GM21576 (cell line): ENCODE measurements around the gene MMP11.
A peak's percentile ranks its signal among the peaks of the same experiment; 100 is the strongest.
"Not testable (repeated sequence)": the region's sequence is repeated elsewhere in the genome, so short reads cannot be mapped to it uniquely, and the experiment has no call there.

Experiments
- ATAC-seq: cut with Tn5 transposase; IDR thresholded peaks from one replicate; pipeline ENCODE4 v1.9.1; 2021; ENCODE audit warnings: mild to moderate bottlenecking, moderate library complexity; ENCODE audit not compliant: unreplicated experiment

The MMP11 gene, protein sequence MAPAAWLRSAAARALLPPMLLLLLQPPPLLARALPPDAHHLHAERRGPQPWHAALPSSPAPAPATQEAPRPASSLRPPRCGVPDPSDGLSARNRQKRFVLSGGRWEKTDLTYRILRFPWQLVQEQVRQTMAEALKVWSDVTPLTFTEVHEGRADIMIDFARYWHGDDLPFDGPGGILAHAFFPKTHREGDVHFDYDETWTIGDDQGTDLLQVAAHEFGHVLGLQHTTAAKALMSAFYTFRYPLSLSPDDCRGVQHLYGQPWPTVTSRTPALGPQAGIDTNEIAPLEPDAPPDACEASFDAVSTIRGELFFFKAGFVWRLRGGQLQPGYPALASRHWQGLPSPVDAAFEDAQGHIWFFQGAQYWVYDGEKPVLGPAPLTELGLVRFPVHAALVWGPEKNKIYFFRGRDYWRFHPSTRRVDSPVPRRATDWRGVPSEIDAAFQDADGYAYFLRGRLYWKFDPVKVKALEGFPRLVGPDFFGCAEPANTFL

DNA sequence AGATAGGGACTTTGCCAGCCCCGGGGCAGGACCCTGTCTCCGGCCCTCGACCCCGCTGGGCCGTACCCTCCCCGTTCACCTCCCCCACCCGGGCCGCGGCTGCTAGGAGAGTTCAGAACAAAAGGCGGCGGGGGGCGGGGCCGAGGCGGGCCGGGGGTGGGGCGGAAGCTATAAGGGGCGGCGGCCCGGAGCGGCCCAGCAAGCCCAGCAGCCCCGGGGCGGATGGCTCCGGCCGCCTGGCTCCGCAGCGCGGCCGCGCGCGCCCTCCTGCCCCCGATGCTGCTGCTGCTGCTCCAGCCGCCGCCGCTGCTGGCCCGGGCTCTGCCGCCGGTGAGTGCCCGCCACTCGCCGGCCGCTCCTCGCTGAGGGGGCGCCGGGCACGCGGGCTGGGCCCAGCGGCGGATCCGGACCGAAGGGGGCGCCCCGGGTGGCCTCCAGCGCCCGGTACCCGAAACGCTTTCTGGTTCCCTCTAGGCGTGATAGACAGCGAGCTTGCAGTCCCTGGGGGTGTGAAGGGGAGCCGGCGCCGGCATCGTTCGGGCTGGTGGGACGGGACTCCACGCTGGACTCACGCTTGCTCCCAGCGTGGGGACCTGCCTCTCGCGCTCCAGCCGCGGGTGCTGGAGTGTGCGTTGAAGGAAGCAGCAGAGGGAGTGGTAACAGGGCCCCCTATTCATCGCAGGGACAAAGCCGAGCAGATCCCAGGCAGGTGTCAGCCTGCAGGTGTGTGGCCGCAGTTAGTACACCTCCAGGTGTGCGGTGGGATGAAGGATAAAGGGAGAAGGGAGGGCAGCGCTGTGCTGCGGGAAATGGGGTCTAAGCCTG is at the start of gene MMP11:
TSS of gene MMP11 (plus strand) at position 201 of the 825 bp plus-strand sequence. CDS start at position 223, 22 bp downstream.
- ATAC-seq = no peak

GRCh38 chr22:23728108-23728507 is 44.5 kb upstream of the MMP11 start:
- ATAC-seq = not testable (repeated sequence)

GRCh38 chr22:23737696-23738095 is 35.0 kb upstream of the MMP11 start:
- ATAC-seq = no peak

GRCh38 chr22:23742505-23743264 is 30.0 kb upstream of the MMP11 start:
- ATAC-seq = no peak

DNA sequence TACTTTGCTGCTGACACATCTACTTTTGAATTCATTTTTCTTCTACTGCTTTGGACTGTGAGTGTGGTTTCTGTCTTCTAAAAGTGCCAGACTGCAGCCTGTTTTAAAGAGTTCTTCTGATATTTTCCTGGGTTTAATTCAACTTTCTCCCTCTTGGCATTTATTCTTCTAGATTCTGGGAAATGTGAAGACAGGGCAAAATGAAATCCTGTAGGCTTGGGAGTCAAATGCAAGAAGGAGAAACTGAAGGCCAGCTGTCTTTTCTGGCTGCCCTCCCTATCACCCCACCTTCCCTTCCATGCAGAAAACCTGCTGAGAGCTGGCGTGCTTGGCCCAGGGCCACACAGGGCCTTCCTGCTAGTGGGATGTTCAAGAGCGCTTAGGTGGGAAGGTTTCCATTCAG is 29.3 kb upstream of the MMP11 start:
- ATAC-seq = no peak

DNA sequence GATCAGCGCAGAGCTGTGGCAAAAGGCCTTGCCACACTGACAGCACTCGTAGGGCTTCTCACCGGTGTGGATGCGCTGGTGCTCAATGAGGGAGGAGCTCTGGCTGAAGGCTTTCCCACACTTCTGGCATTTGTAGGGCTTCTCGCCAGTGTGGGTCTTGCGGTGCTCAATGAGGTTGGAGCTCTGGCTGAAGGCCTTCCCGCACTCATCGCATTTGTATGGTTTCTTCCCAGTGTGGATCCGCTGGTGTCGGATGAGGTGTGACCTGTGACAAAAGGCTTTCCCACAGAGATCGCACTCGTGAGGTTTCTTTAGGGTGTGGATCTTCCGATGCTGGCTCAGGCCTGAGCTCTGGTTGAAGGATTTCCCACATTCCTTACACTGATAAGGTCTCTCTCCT is 28.6 kb upstream of the MMP11 start:
- ATAC-seq = no peak

- ATAC-seq = no peak
Observed at GRCh38 chr22:23744485-23744884, 28.2 kb upstream of the MMP11 start.

GRCh38 chr22:23745791-23746190 is 26.9 kb upstream of the MMP11 start:
- ATAC-seq = no peak

- no peak for ATAC-seq
Observed at GRCh38 chr22:23749841-23750301, 22.8 kb upstream of the MMP11 start.

- no peak for ATAC-seq
Observed at GRCh38 chr22:23750367-23750713, 22.3 kb upstream of the MMP11 start.

GRCh38 chr22:23750714-23751440 is 21.8 kb upstream of the MMP11 start, which contains the start of gene ZNF70:
TSS of gene ZNF70 (minus strand) at chr22:23751112. CDS start at chr22:23745140, 5,972 bp downstream.
- ATAC-seq = peak; percentile 50

DNA sequence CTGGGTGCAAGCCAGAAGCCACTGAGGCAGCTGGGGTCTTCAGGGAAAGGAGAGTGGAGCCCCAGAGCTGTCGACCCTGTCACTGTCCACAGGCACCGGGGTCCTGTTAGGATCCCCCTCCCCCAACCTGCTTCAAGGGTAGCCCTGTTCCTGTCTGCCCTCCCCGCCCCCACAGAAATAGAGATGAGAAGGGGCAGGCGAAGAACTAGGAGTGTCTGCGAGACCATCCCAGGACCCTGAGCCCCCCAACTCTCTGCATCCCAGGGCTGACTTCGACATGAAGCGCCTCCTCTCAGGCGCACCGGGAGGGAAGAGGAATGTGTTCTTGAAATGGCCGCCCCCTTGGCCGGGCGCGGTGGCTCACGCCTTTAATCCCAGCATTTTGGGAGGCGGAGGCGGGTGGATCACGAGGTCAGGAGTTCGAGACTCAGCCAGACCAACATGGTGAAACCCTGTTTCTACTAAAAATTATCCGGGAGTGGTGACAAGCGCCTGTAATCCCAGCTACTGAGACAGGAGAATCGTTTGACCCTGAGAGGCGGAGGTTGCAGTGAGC is 21.1 kb upstream of the MMP11 start:
- ATAC-seq = peak; percentile 8

- ATAC-seq = peak; percentile 39
Observed at GRCh38 chr22:23752090-23752691, 20.5 kb upstream of the MMP11 start.

GRCh38 chr22:23752750-23753149 is 19.9 kb upstream of the MMP11 start:
- no peak for ATAC-seq

DNA sequence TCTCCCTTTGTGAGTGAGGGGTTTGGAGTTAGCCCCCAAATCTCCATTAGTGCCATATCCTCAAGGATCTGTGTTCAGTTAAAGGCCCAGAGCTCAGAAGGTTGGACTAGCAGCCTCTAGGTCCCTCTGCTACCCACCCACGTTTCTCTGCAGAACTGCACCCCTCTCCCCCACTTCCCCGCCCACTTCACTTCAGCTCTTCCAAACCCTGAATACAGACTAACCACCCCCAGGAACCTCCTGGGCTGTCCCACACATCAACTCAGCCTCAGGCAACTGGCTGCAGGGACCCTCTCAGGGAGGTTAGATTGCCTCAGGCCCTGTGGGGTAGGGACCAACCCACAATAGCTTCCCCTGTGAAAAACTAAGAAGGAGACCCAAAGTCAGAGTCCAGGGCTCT is 19.3 kb upstream of the MMP11 start:
- no peak for ATAC-seq

DNA sequence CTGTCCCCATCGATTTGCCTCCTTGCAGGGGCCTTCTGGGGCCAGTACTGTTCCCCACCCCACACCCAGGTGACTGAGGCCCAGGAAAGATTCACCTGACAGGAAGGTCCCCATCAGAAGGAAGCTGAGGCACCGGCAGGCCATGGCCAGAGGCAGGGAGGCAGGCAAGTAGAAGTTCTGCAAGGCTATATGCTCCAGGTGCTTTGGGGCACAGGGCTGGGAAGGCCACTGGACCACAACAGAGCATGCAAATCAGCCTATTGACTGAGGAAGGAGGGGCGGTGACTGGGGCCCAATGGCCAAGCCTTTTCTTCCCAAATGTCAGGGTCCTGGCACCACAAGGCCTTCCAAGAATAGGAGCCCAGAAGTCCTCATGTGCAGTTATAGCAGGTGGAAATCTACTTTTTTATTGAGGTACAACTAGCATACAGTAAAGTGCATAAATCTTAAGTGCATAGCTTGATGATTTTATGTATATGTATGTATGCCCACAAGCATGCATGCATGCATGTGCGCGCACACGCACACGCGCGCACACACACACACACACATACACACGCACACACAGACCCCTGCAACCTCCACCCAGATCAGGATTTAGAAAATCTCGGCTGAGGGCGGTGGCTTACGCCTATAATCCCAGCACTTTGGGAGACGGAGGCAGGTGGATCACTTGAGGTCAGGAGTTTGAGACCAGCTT is 18.3 kb upstream of the MMP11 start, which contains the start of gene VPREB3:
TSS of gene VPREB3 (minus strand) at position 206 of the 700 bp plus-strand sequence. CDS start at position 144, 62 bp downstream.
- ATAC-seq = no peak

DNA sequence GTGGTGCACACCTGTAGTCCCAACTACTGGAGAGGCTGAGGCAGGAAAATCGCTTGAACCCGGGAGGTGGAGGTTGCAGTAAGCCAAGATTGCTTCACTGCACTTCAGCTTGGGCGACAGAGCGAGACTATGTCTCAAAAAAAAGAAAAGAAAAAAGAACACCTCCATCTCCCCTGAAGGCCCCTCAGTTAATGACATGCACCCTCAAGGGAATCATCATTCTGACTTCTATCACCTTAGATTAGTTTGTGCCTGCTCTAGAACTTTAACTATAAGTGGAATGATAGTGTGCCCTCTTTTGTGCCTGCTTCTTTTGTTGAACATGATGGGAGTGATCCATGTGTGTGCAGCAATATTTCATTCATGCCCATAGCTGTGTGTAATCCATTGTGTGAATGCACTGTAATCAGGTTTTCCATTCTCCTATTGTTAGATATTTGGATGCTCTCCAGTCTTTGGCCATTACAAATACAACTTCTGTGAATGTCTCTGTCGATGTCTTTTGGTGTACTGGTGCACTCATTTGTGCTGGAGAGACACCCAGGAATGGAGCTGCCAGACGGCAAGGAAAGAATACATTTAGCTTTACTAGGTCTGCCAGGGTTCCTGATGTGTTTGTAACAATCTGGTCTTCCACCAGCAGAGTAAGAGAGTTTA is 17.5 kb upstream of the MMP11 start:
- no peak for ATAC-seq

GRCh38 chr22:23755711-23756110 is 16.9 kb upstream of the MMP11 start:
- no peak for ATAC-seq
